Adrenal gland (tissue), 5 donors: ENCODE data around the gene KLRF2.

Experiments
- POLR2A ChIP-seq, 2 donors: fragments of 450-650 bp; IDR thresholded peaks; one replicate each; pipeline ENCODE4 v1.6.1; 2017; ENCODE audit warnings: antibody characterized with exemption in 2 of 2, mild to moderate bottlenecking in 2 of 2, moderate library complexity in 1 of 2
- TF ChIP-seq, protein P1 (sequence below), 6 experiments: fragments of 450-650 bp in 4 of 6; fragments of 200-600 bp in 2 of 6; sonication (generic) in 1 of 6; IDR thresholded peaks; 1 replicate in 5 of 6; 2 replicates in 1 of 6; pipeline versions ENCODE4 v1.5.1 to v1.8.0; 2016 to 2021; ENCODE audit warnings: antibody characterized with exemption in 6 of 6, mild to moderate bottlenecking in 2 of 6, moderate library complexity in 1 of 6
- donor health status: DM: no; HTN: no; CAD: no.

DNA sequence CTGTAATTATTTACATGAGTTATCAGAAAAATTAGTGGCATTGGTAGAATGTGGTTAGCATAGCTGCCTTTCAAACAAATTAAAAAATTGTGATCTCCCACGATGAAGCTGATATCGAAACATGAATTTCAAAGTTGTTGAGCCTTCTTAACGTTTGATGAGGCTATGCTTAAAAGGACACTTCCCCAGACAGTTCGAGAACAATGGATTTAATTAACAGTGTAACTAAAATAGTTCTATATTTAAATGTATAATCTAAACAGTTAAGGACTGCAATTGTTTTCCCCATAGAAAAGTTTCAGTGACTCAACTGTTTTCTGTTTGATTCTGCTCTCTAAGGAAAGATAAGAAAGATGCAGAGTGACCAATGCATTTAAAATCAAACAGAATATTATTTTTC lies 13.8 kb upstream of the KLRF2 start:
- TF ChIP-seq, protein P1, sequence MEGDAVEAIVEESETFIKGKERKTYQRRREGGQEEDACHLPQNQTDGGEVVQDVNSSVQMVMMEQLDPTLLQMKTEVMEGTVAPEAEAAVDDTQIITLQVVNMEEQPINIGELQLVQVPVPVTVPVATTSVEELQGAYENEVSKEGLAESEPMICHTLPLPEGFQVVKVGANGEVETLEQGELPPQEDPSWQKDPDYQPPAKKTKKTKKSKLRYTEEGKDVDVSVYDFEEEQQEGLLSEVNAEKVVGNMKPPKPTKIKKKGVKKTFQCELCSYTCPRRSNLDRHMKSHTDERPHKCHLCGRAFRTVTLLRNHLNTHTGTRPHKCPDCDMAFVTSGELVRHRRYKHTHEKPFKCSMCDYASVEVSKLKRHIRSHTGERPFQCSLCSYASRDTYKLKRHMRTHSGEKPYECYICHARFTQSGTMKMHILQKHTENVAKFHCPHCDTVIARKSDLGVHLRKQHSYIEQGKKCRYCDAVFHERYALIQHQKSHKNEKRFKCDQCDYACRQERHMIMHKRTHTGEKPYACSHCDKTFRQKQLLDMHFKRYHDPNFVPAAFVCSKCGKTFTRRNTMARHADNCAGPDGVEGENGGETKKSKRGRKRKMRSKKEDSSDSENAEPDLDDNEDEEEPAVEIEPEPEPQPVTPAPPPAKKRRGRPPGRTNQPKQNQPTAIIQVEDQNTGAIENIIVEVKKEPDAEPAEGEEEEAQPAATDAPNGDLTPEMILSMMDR (IDR thresholded peaks at IDR 0.05) = no peak
- no peak for TF ChIP-seq POLR2A (IDR thresholded peaks at IDR 0.05)
